ENCODE results near the gene CAPN11.
"Not testable (repeated sequence)": the region's sequence is repeated elsewhere in the genome, so short reads cannot be mapped to it uniquely, and the experiment has no call there.

Gene CAPN11

DNA sequence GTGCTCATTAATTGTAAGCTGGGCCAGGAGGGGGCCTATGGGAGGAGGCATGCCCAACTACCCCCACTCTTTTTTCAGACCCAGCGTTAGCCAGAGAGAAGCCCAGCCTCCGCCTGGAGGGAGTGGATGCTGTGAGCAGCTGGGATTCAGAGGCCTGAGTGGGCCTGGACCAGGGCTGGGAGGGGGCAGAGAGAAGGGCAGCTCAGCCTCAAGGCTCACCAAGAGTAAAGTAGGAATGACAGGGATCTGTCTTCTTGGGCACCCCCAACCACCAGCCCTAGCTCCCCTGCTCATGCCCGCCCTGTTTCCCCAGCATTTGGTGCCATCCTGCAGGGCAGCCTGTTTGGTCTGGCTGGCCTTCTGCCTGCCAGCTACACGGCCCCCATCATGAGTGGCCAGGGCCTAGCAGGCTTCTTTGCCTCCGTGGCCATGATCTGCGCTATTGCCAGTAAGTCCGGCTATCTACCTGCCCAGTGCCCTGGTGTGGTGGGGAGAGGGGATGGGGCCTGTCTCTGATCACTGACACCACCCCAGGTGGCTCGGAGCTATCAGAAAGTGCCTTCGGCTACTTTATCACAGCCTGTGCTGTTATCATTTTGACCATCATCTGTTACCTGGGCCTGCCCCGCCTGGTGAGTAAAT is 71.5 kb downstream of the CAPN11 start:
- no peak for DNase-seq

DNA sequence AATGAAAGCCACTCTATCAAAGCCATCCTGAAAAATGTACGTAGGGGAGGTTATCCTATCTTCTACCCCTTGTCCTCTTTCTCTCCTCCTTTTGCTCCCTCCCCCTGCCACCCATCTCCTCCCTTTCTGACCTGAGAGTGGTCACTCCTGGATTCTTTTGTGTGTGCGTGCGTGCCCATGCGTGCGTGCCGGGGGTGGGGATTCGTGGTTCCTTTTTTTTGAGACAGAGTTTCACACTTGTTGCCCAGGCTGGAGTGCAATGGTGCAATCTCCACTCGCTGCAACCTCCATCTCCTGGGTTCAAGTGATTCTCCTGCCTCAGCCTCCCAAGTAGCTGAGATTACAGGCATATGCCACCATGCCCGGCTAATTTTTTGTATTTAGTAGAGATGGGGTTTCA is 72.8 kb downstream of the CAPN11 start:
- DNase-seq: not testable (repeated sequence)

DNA sequence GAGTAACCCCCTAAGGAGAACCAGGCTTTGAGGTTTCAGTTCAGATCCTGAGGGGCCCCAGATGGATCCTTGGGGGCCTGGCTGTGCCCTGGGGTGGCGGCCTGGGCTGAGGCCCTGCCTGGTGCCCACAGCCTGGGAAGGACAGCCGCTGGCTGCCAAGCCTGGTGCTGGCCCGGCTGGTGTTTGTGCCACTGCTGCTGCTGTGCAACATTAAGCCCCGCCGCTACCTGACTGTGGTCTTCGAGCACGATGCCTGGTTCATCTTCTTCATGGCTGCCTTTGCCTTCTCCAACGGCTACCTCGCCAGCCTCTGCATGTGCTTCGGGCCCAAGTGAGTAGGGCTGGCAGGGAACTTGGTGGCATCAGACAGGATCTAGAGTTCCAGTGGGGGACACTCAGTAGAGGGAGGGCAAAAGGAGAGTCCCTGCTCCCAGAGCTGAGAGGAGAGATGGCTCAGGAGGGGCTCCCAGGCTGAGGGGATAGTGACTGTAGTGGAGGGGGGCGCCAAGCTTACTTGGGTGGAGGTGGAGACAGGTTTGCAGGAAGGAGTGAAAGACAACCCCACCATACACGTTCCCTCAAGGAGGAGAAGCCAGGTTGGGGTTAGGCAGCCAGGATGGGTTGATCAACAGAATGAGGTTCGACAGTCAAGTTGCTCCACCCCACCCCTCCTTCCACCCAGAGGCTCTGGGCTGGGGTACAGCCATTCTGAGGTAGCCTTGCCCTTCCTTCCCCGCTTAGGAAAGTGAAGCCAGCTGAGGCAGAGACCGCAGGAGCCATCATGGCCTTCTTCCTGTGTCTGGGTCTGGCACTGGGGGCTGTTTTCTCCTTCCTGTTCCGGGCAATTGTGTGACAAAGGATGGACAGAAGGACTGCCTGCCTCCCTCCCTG is 74.3 kb downstream of the CAPN11 start:
- no peak for DNase-seq

DNA sequence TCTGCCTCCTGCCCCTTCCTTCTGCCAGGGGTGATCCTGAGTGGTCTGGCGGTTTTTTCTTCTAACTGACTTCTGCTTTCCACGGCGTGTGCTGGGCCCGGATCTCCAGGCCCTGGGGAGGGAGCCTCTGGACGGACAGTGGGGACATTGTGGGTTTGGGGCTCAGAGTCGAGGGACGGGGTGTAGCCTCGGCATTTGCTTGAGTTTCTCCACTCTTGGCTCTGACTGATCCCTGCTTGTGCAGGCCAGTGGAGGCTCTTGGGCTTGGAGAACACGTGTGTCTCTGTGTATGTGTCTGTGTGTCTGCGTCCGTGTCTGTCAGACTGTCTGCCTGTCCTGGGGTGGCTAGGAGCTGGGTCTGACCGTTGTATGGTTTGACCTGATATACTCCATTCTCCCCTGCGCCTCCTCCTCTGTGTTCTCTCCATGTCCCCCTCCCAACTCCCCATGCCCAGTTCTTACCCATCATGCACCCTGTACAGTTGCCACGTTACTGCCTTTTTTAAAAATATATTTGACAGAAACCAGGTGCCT is 75.0 kb downstream of the CAPN11 start:
- no peak for DNase-seq

All from stimulated activated CD4-positive, alpha-beta T cell treated with anti-CD3 and anti-CD28 coated beads, Interleukin-12 subunit alpha, Interleukin-12 subunit beta, amount 100 ng/mL, for 4 hours (primary cell).